Activated CD8-positive, alpha-beta memory T cell treated with anti-CD3 and anti-CD28 coated beads for 4 hours (primary cell): ENCODE data around the gene MYO5C.
A peak's percentile ranks its signal among the peaks of the same experiment; 100 is the strongest.
"Not testable (repeated sequence)": the region's sequence is repeated elsewhere in the genome, so short reads cannot be mapped to it uniquely, and the experiment has no call there.

ENCODE experiments used
- DNase-seq, 2 donors: peaks; one replicate each; pipeline ENCODE4 v3.0.0-alpha.2; 2020; ENCODE audit warnings: low read depth in 2 of 2

The MYO5C gene

DNA sequence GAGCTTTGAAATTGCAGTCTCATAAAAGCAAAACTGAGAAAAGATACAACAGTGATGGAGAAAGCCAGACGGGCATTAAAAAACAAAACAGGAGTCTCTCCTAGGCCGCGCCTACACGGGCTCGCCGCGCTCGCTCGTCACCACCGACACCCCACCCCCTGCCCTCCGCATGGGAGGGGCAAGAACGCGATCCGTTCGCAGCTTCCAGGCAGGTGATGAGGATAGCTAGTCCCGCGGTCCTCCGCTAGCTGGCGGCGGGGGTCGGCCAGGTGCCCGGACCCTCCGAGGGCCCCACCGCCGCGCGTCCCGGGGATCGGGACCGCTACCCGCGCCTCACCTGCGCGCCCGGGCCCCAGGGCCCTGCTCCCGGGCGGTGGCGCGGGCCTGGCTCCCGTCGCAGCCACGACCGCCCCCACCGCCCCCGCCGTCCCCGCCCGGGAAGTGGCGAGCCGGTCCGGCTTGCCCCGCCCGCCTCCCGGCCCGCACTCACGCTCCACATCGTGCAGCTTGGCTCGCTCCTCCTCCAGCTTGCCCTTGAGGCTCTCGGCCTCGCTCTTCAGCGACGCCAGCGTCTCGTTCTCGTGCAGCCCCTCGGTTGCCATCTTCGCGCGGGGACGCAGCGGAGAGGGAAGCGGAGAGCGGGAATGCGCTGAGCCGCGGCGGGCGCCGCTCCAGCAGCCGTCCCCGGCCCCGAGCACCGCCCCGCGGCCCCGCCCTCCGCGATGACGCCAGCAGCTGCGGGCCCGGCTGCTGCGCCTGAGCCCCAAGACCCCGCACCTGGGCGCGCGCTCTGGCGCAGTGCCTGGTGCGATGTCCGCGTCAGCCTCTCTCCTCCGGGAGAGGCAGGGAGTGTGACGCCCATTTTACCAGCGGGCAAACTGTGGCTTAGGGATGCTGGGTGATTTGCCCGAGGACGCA lies 116.1 kb downstream of the MYO5C start:
- peak; percentile 71 to 76 for DNase-seq

DNA sequence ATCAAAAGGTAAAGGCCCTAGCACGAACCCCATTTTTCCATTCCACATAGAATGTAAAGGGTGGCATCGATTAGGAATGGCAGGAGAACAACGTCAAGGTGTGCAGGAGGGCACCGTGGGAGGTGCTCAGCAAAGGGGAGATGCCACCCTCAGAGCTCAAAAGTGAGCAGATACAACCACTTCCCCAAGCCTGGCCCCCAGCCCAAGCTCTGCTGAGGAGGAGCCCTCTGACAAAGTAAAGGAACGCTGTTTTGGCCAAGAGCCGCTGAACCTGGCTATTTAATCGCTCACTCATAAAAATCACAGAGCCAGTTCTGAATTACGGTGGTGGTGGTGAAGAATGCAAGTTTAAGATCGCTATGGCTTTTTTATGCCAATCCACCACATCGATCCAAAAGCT lies 116.8 kb downstream of the MYO5C start:
- DNase-seq: no peak

DNA sequence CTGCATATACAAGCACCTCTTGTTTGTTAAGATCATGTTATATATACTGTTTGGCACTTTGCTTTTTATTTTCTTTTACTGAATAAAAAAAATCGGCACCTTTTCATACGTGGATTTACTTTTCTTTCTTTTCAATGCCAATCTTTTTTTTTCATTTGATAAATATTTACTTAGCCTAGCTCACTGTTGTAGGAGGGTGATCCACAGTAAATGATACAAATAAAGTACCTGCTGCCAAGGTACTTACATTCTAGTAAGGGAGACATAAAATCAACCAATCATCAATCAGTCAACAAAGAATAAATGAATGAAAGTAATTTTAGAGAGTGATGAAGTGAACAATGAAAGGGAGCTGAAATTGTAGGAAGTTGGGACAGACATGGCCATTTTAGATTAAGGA lies 122.7 kb downstream of the MYO5C start:
- DNase-seq: no peak

DNA sequence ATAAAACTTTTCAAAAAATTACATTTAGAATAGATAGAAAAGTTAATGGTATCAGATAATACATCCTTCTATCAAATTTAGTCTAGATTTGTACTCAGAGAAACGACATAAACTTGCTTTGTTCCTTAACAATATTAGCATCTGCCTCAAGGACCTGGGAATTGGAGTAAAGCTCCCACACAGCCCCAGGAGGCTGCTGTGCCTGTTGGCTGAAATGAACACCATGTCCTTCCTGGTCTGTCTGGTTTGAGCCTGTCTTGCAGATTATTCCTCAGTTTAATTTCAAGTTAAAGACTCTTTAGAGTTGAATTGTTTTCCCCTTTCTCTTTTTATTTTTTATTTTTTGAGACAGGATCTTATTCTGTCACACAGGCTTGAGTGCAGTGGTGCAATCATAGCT lies 123.8 kb downstream of the MYO5C start:
- DNase-seq: no peak

DNA sequence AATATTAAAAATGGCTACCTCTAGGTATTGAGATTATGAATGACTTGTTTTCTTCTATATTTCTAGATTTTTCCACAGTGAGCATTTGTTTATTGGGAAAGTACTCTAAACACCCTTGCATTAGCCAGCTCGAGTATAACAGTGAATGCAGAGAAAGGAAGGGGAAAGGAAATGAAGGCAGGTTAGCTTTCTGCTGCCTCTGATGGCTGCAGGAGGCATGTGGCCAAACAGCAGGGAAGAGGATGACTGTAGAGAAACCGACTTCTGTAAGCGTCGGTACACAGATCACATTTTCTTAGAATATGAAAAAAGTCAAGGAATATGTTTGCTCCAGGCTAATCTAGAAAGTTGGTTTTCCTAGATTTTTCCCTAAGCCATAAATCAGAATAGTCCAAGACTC lies 124.2 kb downstream of the MYO5C start:
- no peak for DNase-seq

- not testable (repeated sequence) for DNase-seq
Observed at GRCh38 chr15:52170199-52170598, 125.4 kb downstream of the MYO5C start.

DNA sequence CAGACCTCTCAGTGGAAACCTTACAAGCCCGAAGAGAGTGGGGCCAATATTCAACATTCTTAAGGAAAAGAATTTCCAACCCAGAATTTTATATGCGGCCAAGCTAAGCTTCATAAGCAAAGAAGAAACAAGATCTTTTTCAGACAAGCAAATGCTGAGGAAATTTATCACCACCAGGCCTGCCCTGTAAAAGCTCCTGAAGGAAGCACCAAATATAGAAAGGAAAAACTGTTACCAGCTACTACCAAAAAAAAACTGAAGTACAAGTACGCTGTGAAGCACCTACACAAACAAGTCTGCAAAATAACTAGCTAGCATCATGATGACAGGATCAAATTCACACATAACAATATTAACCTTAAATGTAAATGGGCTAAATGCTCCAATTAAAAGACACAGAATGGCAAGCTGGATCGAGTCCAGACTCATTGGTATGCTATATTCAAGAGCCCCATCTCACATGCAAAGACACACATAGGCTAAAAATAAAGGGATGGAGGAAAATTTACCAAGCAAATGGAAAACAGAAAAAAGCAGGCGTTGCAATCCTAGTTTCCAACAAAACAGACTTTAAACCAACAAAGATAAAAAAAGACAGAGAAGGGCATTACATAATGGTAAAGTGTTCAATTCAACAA lies 130.0 kb downstream of the MYO5C start:
- DNase-seq: not testable (repeated sequence)

GRCh38 chr15:52164631-52165265 lies 130.9 kb downstream of the MYO5C start:
- no peak for DNase-seq

DNA sequence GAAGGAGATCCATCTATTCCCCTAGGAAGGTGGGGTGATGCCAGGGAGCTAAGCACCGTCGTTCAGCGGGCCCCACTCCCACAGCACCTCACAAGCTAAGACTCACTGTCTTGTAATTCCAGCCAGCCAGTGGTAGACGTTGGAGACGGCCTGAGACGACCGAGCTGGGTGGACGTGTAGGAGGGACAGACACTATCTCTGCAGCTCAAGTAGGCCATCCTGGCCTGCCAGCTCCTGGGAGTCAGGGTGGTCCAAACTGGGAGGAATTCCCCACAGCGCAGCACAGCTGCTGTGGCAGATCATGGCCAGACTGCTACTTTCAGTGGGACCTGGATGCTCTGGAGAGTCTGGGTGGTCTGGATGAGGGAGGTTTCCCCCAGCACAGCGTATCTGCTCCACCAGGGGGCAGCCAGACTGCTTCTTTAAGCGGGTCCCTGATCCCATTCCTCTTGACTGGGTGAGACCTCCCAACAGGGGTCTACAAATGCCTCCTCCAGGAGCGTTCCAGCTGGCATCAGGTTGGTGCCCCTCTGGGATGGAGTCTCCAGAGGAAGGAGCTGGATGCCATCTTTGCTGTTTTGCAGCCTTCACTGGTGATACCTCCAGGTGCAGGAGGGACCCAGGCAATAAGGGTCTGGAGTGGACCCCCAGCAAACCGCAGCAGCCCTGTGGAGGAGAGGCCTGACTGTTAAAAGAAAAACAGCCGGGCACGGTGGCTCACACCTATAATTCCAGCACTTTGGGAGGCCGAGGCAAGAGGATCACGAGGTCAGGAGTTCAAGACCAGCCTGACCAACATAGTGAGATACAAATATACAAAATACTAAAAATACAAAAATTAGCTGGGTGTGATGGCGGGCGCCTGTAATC lies 132.0 kb downstream of the MYO5C start:
- no peak for DNase-seq

DNA sequence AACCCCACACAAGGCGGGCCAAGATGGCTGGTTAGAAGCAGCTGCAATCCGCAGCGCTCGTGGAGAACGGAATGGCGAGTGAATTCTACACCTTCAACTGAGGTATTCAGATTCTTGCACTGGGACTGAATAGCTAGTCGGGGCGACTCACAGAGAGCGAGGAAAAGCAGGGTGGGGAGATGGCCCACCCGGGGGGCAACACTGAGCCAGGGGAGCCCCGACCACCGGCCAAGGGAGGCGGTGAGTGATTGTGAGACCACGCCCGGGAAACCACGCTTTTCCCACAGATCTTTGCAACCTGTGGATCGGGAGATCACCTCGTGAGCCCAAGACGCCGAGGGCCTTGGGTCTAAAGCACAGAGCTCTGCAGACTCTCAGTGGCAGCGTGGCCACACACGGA lies 132.7 kb downstream of the MYO5C start:
- DNase-seq: no peak

GRCh38 chr15:52162260-52162659 lies 133.3 kb downstream of the MYO5C start:
- no peak for DNase-seq

GRCh38 chr15:52161406-52161966 lies 134.1 kb downstream of the MYO5C start:
- DNase-seq: no peak

- DNase-seq: no peak
Observed at GRCh38 chr15:52159645-52160044, 136.0 kb downstream of the MYO5C start.

GRCh38 chr15:52158084-52158765 lies 137.4 kb downstream of the MYO5C start:
- no peak for DNase-seq

GRCh38 chr15:52155878-52156277 lies 139.7 kb downstream of the MYO5C start:
- DNase-seq: no peak

DNA sequence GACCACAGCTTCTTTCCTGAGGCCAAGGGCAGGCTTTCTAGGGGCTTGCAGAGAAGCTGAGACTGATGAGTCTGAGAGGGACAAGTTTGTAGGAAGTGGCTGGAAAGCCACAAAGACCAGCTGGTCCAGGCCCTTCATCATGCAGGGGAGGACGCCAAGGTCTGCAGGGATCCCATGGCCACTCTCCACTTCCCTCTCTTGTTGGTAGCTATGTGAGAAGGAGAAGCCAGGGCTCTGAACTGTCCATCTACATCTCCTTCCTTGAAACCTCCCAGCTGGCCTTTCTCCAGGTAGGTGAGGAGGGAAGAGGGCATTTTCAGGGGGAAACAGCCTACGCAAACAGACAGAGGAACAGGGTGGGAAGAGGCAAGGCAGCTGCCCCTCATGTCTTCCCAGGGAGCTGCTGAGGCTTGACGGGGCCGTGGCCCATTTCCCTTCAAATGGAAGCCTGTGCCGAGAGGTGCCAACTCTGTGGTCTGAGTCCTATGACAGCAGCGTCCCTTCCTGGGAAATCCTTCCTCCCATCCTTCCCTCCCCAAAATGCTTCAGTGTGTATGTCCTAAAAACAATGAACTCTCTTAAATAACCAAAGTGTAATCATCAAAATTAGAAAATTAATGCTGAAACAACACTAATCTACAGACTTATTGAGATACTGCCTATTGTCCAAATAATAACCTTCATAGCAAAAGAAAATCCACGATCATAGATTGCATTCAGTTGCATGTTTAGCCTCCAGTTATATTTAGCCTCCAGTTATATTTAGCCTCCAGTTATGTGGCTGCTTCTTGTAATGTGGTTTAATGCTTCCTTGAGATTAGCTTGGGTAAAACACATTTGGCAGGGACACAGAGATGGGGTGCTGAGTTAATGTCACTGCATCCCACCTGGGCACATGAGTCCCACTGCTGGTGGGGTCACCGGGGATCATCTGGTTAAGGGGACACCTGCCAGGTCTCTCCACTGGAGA lies 140.4 kb downstream of the MYO5C start:
- DNase-seq: no peak

- DNase-seq: no peak
Observed at GRCh38 chr15:52153900-52154895, 141.4 kb downstream of the MYO5C start.

DNA sequence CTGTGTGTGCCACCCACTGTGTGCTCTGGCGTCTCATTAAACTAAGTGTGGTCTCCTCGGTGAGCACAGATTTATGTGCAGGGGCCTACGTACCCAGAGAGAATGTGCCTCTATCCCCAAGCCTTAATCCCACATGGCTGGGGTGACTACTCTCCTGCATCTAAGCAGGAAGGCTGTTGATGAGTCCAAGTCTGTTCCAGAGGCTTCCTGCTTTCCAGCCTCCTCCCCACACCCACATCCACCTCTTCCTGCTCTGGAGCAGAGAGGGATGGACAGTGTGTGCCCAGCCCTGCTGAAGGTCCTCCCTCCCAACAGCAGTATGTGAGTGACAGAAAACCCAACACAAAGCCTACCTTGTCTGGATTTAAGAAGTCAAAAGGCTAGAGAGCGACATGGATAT lies 144.3 kb downstream of the MYO5C start:
- DNase-seq: no peak
